SK-N-SH treated with all-trans-retinoic acid at 6 μM for 48 hours (cell line): ENCODE data around the gene RAP1GAP.

Experiments used
- ATAC-seq: fragments of 200-7000 bp; cut with Tn5 transposase; 3 replicates; pipeline ENCODE4 v1.9.1; 2020; ENCODE audit warnings: mild to moderate bottlenecking, moderate library complexity
- ARNTL ChIP-seq: fragments of 450-650 bp; formaldehyde crosslinking; IDR thresholded peaks from 2 replicates; pipeline ENCODE4 v1.5.0; 2020; ENCODE audit warnings: low read depth, mild to moderate bottlenecking, moderate library complexity, borderline replicate concordance
- BACH2 ChIP-seq: fragments of 250-450 bp; sonication (Bioruptor Pico); IDR thresholded peaks from 2 replicates; pipeline ENCODE4 v1.9.0; 2021; ENCODE audit warnings: mild to moderate bottlenecking, borderline replicate concordance
- CSDC2 ChIP-seq: fragments of 250-450 bp; sonication (Bioruptor Pico); IDR thresholded peaks from 2 replicates; pipeline ENCODE4 v1.5.0; 2020; ENCODE audit warnings: mild to moderate bottlenecking, moderate library complexity
- ESRRG ChIP-seq: fragments of 250-450 bp; sonication (Bioruptor Pico); IDR thresholded peaks from 2 replicates; pipeline ENCODE4 v1.6.1; 2021; ENCODE audit warnings: mild to moderate bottlenecking
- GLIS3 ChIP-seq: fragments of 250-450 bp; sonication (Bioruptor Pico); IDR thresholded peaks from 2 replicates; pipeline ENCODE4 v1.5.0; 2020; ENCODE audit warnings: mild to moderate bottlenecking, moderate library complexity
- ISL1 ChIP-seq: fragments of 250-450 bp; sonication (Bioruptor Pico); IDR thresholded peaks from 2 replicates; pipeline ENCODE4 v2.1.2; 2022; ENCODE audit warnings: mild to moderate bottlenecking, moderate library complexity
- PPARA ChIP-seq: fragments of 250-450 bp; sonication (Bioruptor Pico); IDR thresholded peaks from 2 replicates; pipeline ENCODE4 v1.5.0; 2020; ENCODE audit warnings: mild to moderate bottlenecking, borderline replicate concordance
- RARB ChIP-seq: fragments of 250-450 bp; sonication (Bioruptor Pico); IDR thresholded peaks from 2 replicates; pipeline ENCODE4 v1.8.0; 2021; ENCODE audit warnings: mild to moderate bottlenecking, moderate library complexity
- SNAI2 ChIP-seq: fragments of 250-450 bp; sonication (Bioruptor Pico); IDR thresholded peaks from 2 replicates; pipeline ENCODE4 v1.5.0; 2020; ENCODE audit warnings: mild to moderate bottlenecking, moderate library complexity
- TCF4 ChIP-seq: fragments of 250-450 bp; sonication (Bioruptor Pico); IDR thresholded peaks from 2 replicates; pipeline ENCODE4 v1.8.0; 2021; ENCODE audit warnings: mild to moderate bottlenecking, moderate library complexity, borderline replicate concordance
- TOX ChIP-seq: fragments of 250-450 bp; sonication (Bioruptor Pico); IDR thresholded peaks from 2 replicates; pipeline ENCODE4 v1.8.0; 2021; ENCODE audit warnings: mild to moderate bottlenecking, moderate library complexity, borderline replicate concordance
- ZC3H10 ChIP-seq: fragments of 250-450 bp; sonication (Bioruptor Pico); IDR thresholded peaks from 2 replicates; pipeline ENCODE4 v1.5.1; 2021; ENCODE audit warnings: mild to moderate bottlenecking, moderate library complexity
- ZFP3 ChIP-seq: fragments of 250-450 bp; sonication (Bioruptor Pico); IDR thresholded peaks from 2 replicates; pipeline ENCODE4 v1.5.0; 2020; ENCODE audit warnings: mild to moderate bottlenecking, moderate library complexity
- ZFP30 ChIP-seq: fragments of 450-650 bp; formaldehyde crosslinking; IDR thresholded peaks from 2 replicates; pipeline ENCODE4 v1.5.0; 2022; ENCODE audit warnings: mild to moderate bottlenecking, moderate library complexity
- ZNF565 ChIP-seq: fragments of 450-650 bp; formaldehyde crosslinking; conservative IDR thresholded peaks from 2 replicates; pipeline ENCODE4 v1.5.0; 2020; ENCODE audit warnings: low read depth, mild to moderate bottlenecking, moderate library complexity
- ZNF70 ChIP-seq: fragments of 450-650 bp; formaldehyde crosslinking; IDR thresholded peaks from 2 replicates; pipeline ENCODE4 v1.5.0; 2020; ENCODE audit warnings: mild to moderate bottlenecking, moderate library complexity
- ZNF8 ChIP-seq: fragments of 450-650 bp; formaldehyde crosslinking; IDR thresholded peaks from 2 replicates; pipeline ENCODE4 v1.5.0; 2020; ENCODE audit warnings: mild to moderate bottlenecking, moderate library complexity
- TF ChIP-seq, protein P1 (sequence below): fragments of 250-450 bp; sonication (Bioruptor Pico); IDR thresholded peaks from 2 replicates; pipeline ENCODE4 v1.5.1; 2021; ENCODE audit warnings: mild to moderate bottlenecking, moderate library complexity
- TF ChIP-seq, protein P2 (sequence below): fragments of 250-450 bp; sonication (Bioruptor Pico); IDR thresholded peaks from 2 replicates; pipeline ENCODE4 v1.5.0; 2020; ENCODE audit warnings: mild to moderate bottlenecking, moderate library complexity
- TF ChIP-seq, protein P3 (sequence below): fragments of 250-450 bp; sonication (Bioruptor Pico); IDR thresholded peaks from 2 replicates; pipeline ENCODE4 v1.8.0; 2021; ENCODE audit warnings: low read depth, mild to moderate bottlenecking, moderate library complexity, borderline replicate concordance
- TF ChIP-seq, protein P4 (sequence below): fragments of 250-450 bp; sonication (Bioruptor Pico); IDR thresholded peaks from 2 replicates; pipeline ENCODE4 v1.8.0; 2020; ENCODE audit warnings: mild to moderate bottlenecking, moderate library complexity, borderline replicate concordance
- TF ChIP-seq, protein P5 (sequence below): fragments of 250-450 bp; sonication (Bioruptor Pico); IDR thresholded peaks from 2 replicates; pipeline ENCODE4 v1.5.1; 2020; ENCODE audit warnings: low read depth, mild to moderate bottlenecking, moderate library complexity

Gene RAP1GAP

DNA sequence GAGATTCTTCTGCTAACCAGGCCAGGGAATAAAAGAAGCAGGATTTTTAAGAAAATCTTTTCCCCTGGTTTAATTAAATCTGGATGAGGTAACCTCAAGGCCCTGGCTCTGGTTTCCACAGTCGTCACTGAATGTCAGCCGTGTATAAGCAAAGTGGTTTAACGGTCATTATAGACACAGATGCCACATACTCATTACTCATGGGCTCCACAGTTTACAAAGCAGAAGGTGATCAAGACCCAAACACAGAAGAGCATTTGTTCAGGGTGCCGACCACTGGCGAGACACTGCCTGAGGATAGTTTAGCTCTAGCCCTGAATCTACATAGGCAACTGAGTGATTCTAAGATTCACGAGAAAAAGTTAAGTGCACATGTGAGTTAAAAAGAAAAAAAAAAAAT is 27.8 kb upstream of the RAP1GAP start:
- TF ChIP-seq, protein P1, sequence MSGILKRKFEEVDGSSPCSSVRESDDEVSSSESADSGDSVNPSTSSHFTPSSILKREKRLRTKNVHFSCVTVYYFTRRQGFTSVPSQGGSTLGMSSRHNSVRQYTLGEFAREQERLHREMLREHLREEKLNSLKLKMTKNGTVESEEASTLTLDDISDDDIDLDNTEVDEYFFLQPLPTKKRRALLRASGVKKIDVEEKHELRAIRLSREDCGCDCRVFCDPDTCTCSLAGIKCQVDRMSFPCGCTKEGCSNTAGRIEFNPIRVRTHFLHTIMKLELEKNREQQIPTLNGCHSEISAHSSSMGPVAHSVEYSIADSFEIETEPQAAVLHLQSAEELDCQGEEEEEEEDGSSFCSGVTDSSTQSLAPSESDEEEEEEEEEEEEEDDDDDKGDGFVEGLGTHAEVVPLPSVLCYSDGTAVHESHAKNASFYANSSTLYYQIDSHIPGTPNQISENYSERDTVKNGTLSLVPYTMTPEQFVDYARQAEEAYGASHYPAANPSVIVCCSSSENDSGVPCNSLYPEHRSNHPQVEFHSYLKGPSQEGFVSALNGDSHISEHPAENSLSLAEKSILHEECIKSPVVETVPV (CRISPR knock-in tag): no peak
- TF ChIP-seq, protein P2, sequence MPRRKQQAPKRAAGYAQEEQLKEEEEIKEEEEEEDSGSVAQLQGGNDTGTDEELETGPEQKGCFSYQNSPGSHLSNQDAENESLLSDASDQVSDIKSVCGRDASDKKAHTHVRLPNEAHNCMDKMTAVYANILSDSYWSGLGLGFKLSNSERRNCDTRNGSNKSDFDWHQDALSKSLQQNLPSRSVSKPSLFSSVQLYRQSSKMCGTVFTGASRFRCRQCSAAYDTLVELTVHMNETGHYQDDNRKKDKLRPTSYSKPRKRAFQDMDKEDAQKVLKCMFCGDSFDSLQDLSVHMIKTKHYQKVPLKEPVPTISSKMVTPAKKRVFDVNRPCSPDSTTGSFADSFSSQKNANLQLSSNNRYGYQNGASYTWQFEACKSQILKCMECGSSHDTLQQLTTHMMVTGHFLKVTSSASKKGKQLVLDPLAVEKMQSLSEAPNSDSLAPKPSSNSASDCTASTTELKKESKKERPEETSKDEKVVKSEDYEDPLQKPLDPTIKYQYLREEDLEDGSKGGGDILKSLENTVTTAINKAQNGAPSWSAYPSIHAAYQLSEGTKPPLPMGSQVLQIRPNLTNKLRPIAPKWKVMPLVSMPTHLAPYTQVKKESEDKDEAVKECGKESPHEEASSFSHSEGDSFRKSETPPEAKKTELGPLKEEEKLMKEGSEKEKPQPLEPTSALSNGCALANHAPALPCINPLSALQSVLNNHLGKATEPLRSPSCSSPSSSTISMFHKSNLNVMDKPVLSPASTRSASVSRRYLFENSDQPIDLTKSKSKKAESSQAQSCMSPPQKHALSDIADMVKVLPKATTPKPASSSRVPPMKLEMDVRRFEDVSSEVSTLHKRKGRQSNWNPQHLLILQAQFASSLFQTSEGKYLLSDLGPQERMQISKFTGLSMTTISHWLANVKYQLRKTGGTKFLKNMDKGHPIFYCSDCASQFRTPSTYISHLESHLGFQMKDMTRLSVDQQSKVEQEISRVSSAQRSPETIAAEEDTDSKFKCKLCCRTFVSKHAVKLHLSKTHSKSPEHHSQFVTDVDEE: no peak
- no peak for TF ChIP-seq ZNF70 (CRISPR knock-in tag)
- TF ChIP-seq ZNF565 (CRISPR knock-in tag): no peak
- TF ChIP-seq ZC3H10 (CRISPR knock-in tag): no peak
- TF ChIP-seq TOX: no peak
- TF ChIP-seq, protein P3, sequence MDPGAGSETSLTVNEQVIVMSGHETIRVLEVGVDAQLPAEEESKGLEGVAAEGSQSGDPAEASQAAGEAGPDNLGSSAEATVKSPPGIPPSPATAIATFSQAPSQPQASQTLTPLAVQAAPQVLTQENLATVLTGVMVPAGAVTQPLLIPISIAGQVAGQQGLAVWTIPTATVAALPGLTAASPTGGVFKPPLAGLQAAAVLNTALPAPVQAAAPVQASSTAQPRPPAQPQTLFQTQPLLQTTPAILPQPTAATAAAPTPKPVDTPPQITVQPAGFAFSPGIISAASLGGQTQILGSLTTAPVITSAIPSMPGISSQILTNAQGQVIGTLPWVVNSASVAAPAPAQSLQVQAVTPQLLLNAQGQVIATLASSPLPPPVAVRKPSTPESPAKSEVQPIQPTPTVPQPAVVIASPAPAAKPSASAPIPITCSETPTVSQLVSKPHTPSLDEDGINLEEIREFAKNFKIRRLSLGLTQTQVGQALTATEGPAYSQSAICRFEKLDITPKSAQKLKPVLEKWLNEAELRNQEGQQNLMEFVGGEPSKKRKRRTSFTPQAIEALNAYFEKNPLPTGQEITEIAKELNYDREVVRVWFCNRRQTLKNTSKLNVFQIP (CRISPR knock-in tag): no peak
- TF ChIP-seq ZFP3: no peak
- TF ChIP-seq SNAI2 (CRISPR knock-in tag): no peak
- no peak for TF ChIP-seq ARNTL (CRISPR knock-in tag)
- TF ChIP-seq, protein P4, sequence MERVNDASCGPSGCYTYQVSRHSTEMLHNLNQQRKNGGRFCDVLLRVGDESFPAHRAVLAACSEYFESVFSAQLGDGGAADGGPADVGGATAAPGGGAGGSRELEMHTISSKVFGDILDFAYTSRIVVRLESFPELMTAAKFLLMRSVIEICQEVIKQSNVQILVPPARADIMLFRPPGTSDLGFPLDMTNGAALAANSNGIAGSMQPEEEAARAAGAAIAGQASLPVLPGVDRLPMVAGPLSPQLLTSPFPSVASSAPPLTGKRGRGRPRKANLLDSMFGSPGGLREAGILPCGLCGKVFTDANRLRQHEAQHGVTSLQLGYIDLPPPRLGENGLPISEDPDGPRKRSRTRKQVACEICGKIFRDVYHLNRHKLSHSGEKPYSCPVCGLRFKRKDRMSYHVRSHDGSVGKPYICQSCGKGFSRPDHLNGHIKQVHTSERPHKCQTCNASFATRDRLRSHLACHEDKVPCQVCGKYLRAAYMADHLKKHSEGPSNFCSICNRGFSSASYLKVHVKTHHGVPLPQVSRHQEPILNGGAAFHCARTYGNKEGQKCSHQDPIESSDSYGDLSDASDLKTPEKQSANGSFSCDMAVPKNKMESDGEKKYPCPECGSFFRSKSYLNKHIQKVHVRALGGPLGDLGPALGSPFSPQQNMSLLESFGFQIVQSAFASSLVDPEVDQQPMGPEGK: no peak
- no peak for TF ChIP-seq PPARA (CRISPR knock-in tag)
- TF ChIP-seq CSDC2 (CRISPR knock-in tag): no peak
- no peak for TF ChIP-seq BACH2 (CRISPR knock-in tag)
- TF ChIP-seq, protein P5, sequence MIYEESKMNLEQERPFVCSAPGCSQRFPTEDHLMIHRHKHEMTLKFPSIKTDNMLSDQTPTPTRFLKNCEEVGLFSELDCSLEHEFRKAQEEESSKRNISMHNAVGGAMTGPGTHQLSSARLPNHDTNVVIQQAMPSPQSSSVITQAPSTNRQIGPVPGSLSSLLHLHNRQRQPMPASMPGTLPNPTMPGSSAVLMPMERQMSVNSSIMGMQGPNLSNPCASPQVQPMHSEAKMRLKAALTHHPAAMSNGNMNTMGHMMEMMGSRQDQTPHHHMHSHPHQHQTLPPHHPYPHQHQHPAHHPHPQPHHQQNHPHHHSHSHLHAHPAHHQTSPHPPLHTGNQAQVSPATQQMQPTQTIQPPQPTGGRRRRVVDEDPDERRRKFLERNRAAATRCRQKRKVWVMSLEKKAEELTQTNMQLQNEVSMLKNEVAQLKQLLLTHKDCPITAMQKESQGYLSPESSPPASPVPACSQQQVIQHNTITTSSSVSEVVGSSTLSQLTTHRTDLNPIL (CRISPR knock-in tag): no peak
- TF ChIP-seq ISL1 (CRISPR knock-in tag): no peak
- TF ChIP-seq RARB: no peak
- TF ChIP-seq ZNF8: no peak
- ATAC-seq: no peak

DNA sequence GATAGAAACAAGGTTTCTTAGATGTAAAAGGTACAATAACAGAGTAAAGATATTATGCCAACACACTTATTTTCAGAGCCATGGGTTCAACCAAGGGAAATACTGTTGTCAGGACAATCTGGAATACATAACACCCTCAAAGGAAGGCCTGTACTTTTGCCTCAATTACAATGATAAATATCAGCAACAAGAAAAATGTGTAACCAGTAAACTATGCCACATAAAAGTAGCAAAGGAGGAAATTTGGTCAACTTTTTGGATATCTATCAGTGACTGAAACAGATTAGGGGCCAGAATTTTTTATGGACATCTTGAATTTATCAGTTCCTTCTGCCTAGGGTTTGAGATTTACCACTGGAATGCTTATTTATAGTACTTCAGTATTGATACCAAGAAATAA is 24.6 kb upstream of the RAP1GAP start:
- no peak for ATAC-seq
- TF ChIP-seq ZNF70 (CRISPR knock-in tag) (no peak), SNAI2 (CRISPR knock-in tag) (no peak), BACH2 (CRISPR knock-in tag) (no peak), GLIS3 (no peak), ISL1 (CRISPR knock-in tag) (no peak), ZC3H10 (CRISPR knock-in tag) (no peak), PPARA (CRISPR knock-in tag) (no peak), RARB (no peak)
- TF ChIP-seq, protein P3 (CRISPR knock-in tag): no peak

DNA sequence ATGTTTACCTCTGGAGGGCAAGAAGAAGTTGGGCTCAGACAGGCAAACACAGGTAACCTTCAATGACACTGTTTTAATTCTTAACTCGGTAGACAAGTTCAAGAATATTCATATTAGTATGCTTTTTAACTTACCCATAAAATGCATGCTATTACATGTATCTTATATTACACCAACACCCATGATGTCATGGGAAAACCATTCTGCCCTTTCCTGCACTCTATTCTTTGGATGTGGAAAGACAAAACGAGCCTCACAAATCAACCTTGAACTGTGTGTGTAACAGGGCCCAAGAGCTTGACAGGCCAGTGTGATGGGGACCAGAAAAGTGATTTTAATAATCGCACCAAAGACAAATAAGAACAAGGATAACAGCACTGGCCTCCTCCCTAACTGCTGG is 22.6 kb upstream of the RAP1GAP start:
- ATAC-seq: no peak
- TF ChIP-seq SNAI2 (CRISPR knock-in tag): no peak
- no peak for TF ChIP-seq ZNF70 (CRISPR knock-in tag)
- TF ChIP-seq, protein P2: no peak
- TF ChIP-seq, protein P4: no peak
- TF ChIP-seq BACH2 (CRISPR knock-in tag): no peak
- TF ChIP-seq ZFP30 (CRISPR knock-in tag): no peak
- TF ChIP-seq GLIS3: no peak
- no peak for TF ChIP-seq TCF4 (CRISPR knock-in tag)
- TF ChIP-seq TOX: no peak
- no peak for TF ChIP-seq ZNF565 (CRISPR knock-in tag)
- TF ChIP-seq ESRRG (CRISPR knock-in tag): no peak
